ENCODE measurements around the gene CRLF3. TPM values are rescaled to one million over a fixed set of nuclear protein-coding genes. Genes with fewer than 3 reads are reported as not detected.

CRLF3 gene
- total and polyA plus RNA-seq, 2 of the 4 experiments (the other 2 are of a cell fraction): 6.1 to 15.2 TPM

GRCh38 chr17:30807896-30808295, 16.6 kb downstream of the CRLF3 start:
- no peak overlapping the region for H3K4me2 ChIP-seq (ENCODE audit: low read depth, low read length)
- no peak overlapping the region for H2BK5ac ChIP-seq (ENCODE audit: low read depth, low read length, poor library complexity, severe bottlenecking)
- WGBS, 2 experiments (ENCODE audit: extremely low coverage in 2 of 2, insufficient read length in 1 of 2): no CpG with 5 or more reads among the region's 1 CpG
- no peaks in the 10 kb centered on the region for H3K27me3 ChIP-seq (ENCODE audit: control insufficient read depth, insufficient read depth, low read length)
- no peak overlapping the region for H4K5ac ChIP-seq (ENCODE audit: low read depth, low read length)
- no peak overlapping the region for H3K4ac ChIP-seq (ENCODE audit: low read depth, low read length)
- no peak overlapping the region for H2BK120ac ChIP-seq (ENCODE audit: low read depth, low read length)
- H2AK5ac ChIP-seq (ENCODE audit: low read depth, low read length): no peak overlapping the region
- no peak overlapping the region for H3K4me3 ChIP-seq (ENCODE audit: insufficient read depth, low read depth, low read length)
- no peak overlapping the region for H4K91ac ChIP-seq (ENCODE audit: insufficient read depth, low read depth, low read length)
- H3K23ac ChIP-seq (ENCODE audit: low read depth, low read length): no peak overlapping the region
- ChIA-PET CTCF (no interaction called here), POLR2A (ENCODE audit: unreplicated experiment) (no interaction called here)
- H2BK20ac ChIP-seq (ENCODE audit: low read depth, low read length): no peak overlapping the region
- peaks cover 7% of the 10 kb centered on the region; the same call in 1 of the 2 replicates for H3K36me3 ChIP-seq (ENCODE audit: control insufficient read depth, insufficient read depth, low read length)
- no TSS peak for BruUV-seq (replicated peaks)
- no peak overlapping the region for H3K9ac ChIP-seq (ENCODE audit: low read depth, low read length)
- H3K4me1 ChIP-seq (ENCODE audit: control insufficient read depth, insufficient read depth, low read length): peaks cover 3% of the 10 kb centered on the region
- DNase-seq: no peak
- no peak overlapping the region for H2AFZ ChIP-seq (replicated peaks; ENCODE audit: low read length, poor library complexity)
- H2BK15ac ChIP-seq (ENCODE audit: low read depth, low read length): no peak overlapping the region
- H4K20me1 ChIP-seq (ENCODE audit: insufficient read depth, low read length): peaks cover 5% of the 10 kb centered on the region; the same call in 1 of the 2 replicates
- no peak overlapping the region for H2AK9ac ChIP-seq (replicated peaks; ENCODE audit: low read depth, low read length, poor library complexity)
- intact Hi-C loops (cut with micrococcal nuclease): no loop called here
- no peak overlapping the region for H4K8ac ChIP-seq (ENCODE audit: low read depth in 2 of 2, low read length in 2 of 2)
- H3K9me3 ChIP-seq (ENCODE audit: control insufficient read depth, insufficient read depth, low read length): no peaks in the 10 kb centered on the region
- ATAC-seq (ENCODE audit: low read depth): no peak
- H3K27ac ChIP-seq (ENCODE audit: insufficient read depth, low read length): no peak overlapping the region
- H3K79me1 ChIP-seq (ENCODE audit: low read depth in 1 of 2, low read length in 2 of 2): peaks cover 22 to 57% of the 10 kb centered on the region in 2 experiments
- H3K14ac ChIP-seq (replicated peaks; ENCODE audit: low read depth, low read length): no peak overlapping the region
- H3K18ac ChIP-seq (ENCODE audit: low read depth, low read length): no peak overlapping the region
- H3K56ac ChIP-seq (ENCODE audit: extremely low read depth, insufficient read depth, low read length): no peak overlapping the region
- H3K9me1 ChIP-seq (ENCODE audit: insufficient read depth, low read length): peaks cover 10% of the 10 kb centered on the region; the same call in 1 of the 2 replicates
- in situ Hi-C loops (cut with MboI; ENCODE audit: low sequenced_read_pairs): no loop called here
- dilution Hi-C loops (cut with HindIII; ENCODE audit: low sequenced_read_pairs, unreplicated experiment): no loop called here
- TF ChIP-seq CEBPB (IDR thresholded peaks at IDR 0.05; ENCODE audit: low read depth, low read length) (no peak), FOS (IDR thresholded peaks at IDR 0.05; ENCODE audit: low read depth, low read length) (no peak), MAZ (IDR thresholded peaks at IDR 0.05; ENCODE audit: borderline replicate concordance, low read depth, low read length) (no peak), POLR2A (IDR thresholded peaks at IDR 0.05; ENCODE audit: low read depth, low read length) (no peak), MAFK (IDR thresholded peaks at IDR 0.05; ENCODE audit: low read depth, low read length) (no peak), BHLHE40 (IDR thresholded peaks at IDR 0.05; ENCODE audit: low read depth, low read length) (no peak), NFE2L2 (IDR thresholded peaks at IDR 0.05; ENCODE audit: low read depth, low read length) (no peak), RAD21 (IDR thresholded peaks at IDR 0.05; ENCODE audit: low read length) (no peak), ELK1 (IDR thresholded peaks at IDR 0.05; ENCODE audit: borderline replicate concordance, low read depth, low read length) (no peak), MXI1 (IDR thresholded peaks at IDR 0.05; ENCODE audit: borderline replicate concordance, low read depth, low read length) (no peak), RFX5 (IDR thresholded peaks at IDR 0.05; ENCODE audit: low read depth, low read length) (no peak), SMC3 (IDR thresholded peaks at IDR 0.05; ENCODE audit: low read depth, low read length) (no peak), RCOR1 (IDR thresholded peaks at IDR 0.05; ENCODE audit: insufficient replicate concordance, low read length) (no peak), USF2 (IDR thresholded peaks at IDR 0.05; ENCODE audit: low read depth, low read length) (no peak), CHD1 (IDR thresholded peaks at IDR 0.05; ENCODE audit: low read depth, low read length) (no peak), CTCF (conservative IDR thresholded peaks at IDR 0.05; ENCODE audit: low read depth, low read length) (no peak)

All from IMR-90 (cell line).